Activated naive CD4-positive, alpha-beta T cell treated with anti-CD3 and anti-CD28 coated beads, Interleukin-2, amount 10 ng/mL, durations not matched to agents 7 days and 5 days (primary cell): ENCODE data around the gene AUTS2.

ENCODE experiments used
- CTCF ChIA-PET: fragments of 350-600 bp; sonication (Branson Sonifier 250); formaldehyde crosslinking; loops from one replicate; lab custom pipeline; 2021; ENCODE audit warnings: antibody characterized with exemption; lab: Charles Lee
- DNase-seq: peaks from one replicate; pipeline ENCODE4 v3.0.0-alpha.2; 2020
- H3K27ac Mint-ChIP-seq: one replicate; pipeline ENCODE4 v1.8.0; 2021; ENCODE audit warnings: mild to moderate bottlenecking, moderate library complexity, mixed read lengths
- H3K27me3 Mint-ChIP-seq: one replicate; pipeline ENCODE4 v1.8.0; 2021; ENCODE audit warnings: mild to moderate bottlenecking, mixed read lengths
- H3K36me3 Mint-ChIP-seq: one replicate; pipeline ENCODE4 v1.8.0; 2021; ENCODE audit warnings: mixed read lengths
- H3K4me1 Mint-ChIP-seq: one replicate; pipeline ENCODE4 v1.8.0; 2021; ENCODE audit warnings: mixed read lengths
- H3K4me3 Mint-ChIP-seq: one replicate; pipeline ENCODE4 v1.8.0; 2021; ENCODE audit warnings: mild to moderate bottlenecking, moderate library complexity, mixed read lengths
- H3K9me3 Mint-ChIP-seq: one replicate; pipeline ENCODE4 v1.8.0; 2021; ENCODE audit warnings: mixed read lengths

The AUTS2 gene

GRCh38 chr7:69742237-69742636 lies 144.0 kb downstream of the AUTS2 start:
- DNase-seq, result no peak
- CTCF ChIA-PET, result no interaction called here
- Mint-ChIP-seq H3K4me3 (no peak overlapping the region), H3K4me1 (no peaks in the 10 kb centered on the region), H3K9me3 (no peaks in the 10 kb centered on the region), H3K27me3 (no peaks in the 10 kb centered on the region), H3K27ac (no peak overlapping the region), H3K36me3 (no peaks in the 10 kb centered on the region)

GRCh38 chr7:69743436-69743835 lies 145.2 kb downstream of the AUTS2 start:
- Mint-ChIP-seq H3K4me3 (no peak overlapping the region), H3K4me1 (no peaks in the 10 kb centered on the region), H3K27me3 (no peaks in the 10 kb centered on the region), H3K27ac (no peak overlapping the region), H3K36me3 (no peaks in the 10 kb centered on the region), H3K9me3 (no peaks in the 10 kb centered on the region)
- CTCF ChIA-PET, result no interaction called here
- no peak for DNase-seq

GRCh38 chr7:69744026-69744425 lies 145.8 kb downstream of the AUTS2 start:
- Mint-ChIP-seq H3K4me3 (no peak overlapping the region), H3K27ac (no peak overlapping the region), H3K4me1 (no peaks in the 10 kb centered on the region), H3K27me3 (no peaks in the 10 kb centered on the region), H3K9me3 (no peaks in the 10 kb centered on the region), H3K36me3 (no peaks in the 10 kb centered on the region)
- DNase-seq, result no peak
- CTCF ChIA-PET, result no interaction called here

GRCh38 chr7:69746383-69746782 lies 148.1 kb downstream of the AUTS2 start:
- H3K4me3 Mint-ChIP-seq, result no peak overlapping the region
- no peaks in the 10 kb centered on the region for H3K9me3 Mint-ChIP-seq
- no peaks in the 10 kb centered on the region for H3K36me3 Mint-ChIP-seq
- no peak overlapping the region for H3K27ac Mint-ChIP-seq
- H3K4me1 Mint-ChIP-seq, result no peaks in the 10 kb centered on the region
- CTCF ChIA-PET, result no interaction called here
- no peaks in the 10 kb centered on the region for H3K27me3 Mint-ChIP-seq
- no peak for DNase-seq

GRCh38 chr7:69747144-69747543 lies 148.9 kb downstream of the AUTS2 start:
- Mint-ChIP-seq H3K36me3 (no peaks in the 10 kb centered on the region), H3K9me3 (no peaks in the 10 kb centered on the region), H3K27ac (no peak overlapping the region), H3K4me1 (no peaks in the 10 kb centered on the region), H3K27me3 (no peaks in the 10 kb centered on the region), H3K4me3 (no peak overlapping the region)
- no peak for DNase-seq
- CTCF ChIA-PET, result no interaction called here

GRCh38 chr7:69748530-69748929 lies 150.3 kb downstream of the AUTS2 start:
- Mint-ChIP-seq H3K27ac (no peak overlapping the region), H3K4me3 (no peak overlapping the region), H3K36me3 (no peaks in the 10 kb centered on the region), H3K4me1 (no peaks in the 10 kb centered on the region), H3K9me3 (no peaks in the 10 kb centered on the region), H3K27me3 (no peaks in the 10 kb centered on the region)
- CTCF ChIA-PET, result no interaction called here
- no peak for DNase-seq

GRCh38 chr7:69749372-69749979 lies 151.2 kb downstream of the AUTS2 start:
- H3K9me3 Mint-ChIP-seq, result no peaks in the 10 kb centered on the region
- CTCF ChIA-PET, result no interaction called here

GRCh38 chr7:69749994-69750393 lies 151.7 kb downstream of the AUTS2 start:
- no peaks in the 10 kb centered on the region for H3K4me1 Mint-ChIP-seq
- no peak overlapping the region for H3K27ac Mint-ChIP-seq
- H3K4me3 Mint-ChIP-seq, result no peak overlapping the region
- H3K36me3 Mint-ChIP-seq, result no peaks in the 10 kb centered on the region
- no peak for DNase-seq
- H3K27me3 Mint-ChIP-seq, result no peaks in the 10 kb centered on the region
- no peaks in the 10 kb centered on the region for H3K9me3 Mint-ChIP-seq
- CTCF ChIA-PET, result no interaction called here

More at GRCh38 chr7:69749372-69749979, 151.2 kb downstream of the AUTS2 start:
- H3K4me1 Mint-ChIP-seq, result no peaks in the 10 kb centered on the region
- DNase-seq, result no peak
- H3K27me3 Mint-ChIP-seq, result no peaks in the 10 kb centered on the region
- H3K27ac Mint-ChIP-seq, result no peak overlapping the region
- H3K36me3 Mint-ChIP-seq, result no peaks in the 10 kb centered on the region
- H3K4me3 Mint-ChIP-seq, result no peak overlapping the region

- no peaks in the 10 kb centered on the region for H3K9me3 Mint-ChIP-seq
These were observed 152.8 kb downstream of the AUTS2 start for GRCh38 chr7:69751026-69751425.

GRCh38 chr7:69753981-69754380 lies 155.7 kb downstream of the AUTS2 start:
- CTCF ChIA-PET, result no interaction called here
- H3K27ac Mint-ChIP-seq, result no peak overlapping the region
- H3K9me3 Mint-ChIP-seq, result no peaks in the 10 kb centered on the region

More at GRCh38 chr7:69751026-69751425, 152.8 kb downstream of the AUTS2 start:
- CTCF ChIA-PET, result no interaction called here
- Mint-ChIP-seq H3K4me1 (no peaks in the 10 kb centered on the region), H3K36me3 (no peaks in the 10 kb centered on the region), H3K27me3 (no peaks in the 10 kb centered on the region), H3K4me3 (no peak overlapping the region), H3K27ac (no peak overlapping the region)
- DNase-seq, result no peak

GRCh38 chr7:69754476-69754875 lies 156.2 kb downstream of the AUTS2 start:
- Mint-ChIP-seq H3K36me3 (no peaks in the 10 kb centered on the region), H3K27ac (no peak overlapping the region), H3K27me3 (no peaks in the 10 kb centered on the region), H3K9me3 (no peaks in the 10 kb centered on the region), H3K4me1 (no peaks in the 10 kb centered on the region), H3K4me3 (no peak overlapping the region)
- CTCF ChIA-PET, result no interaction called here
- DNase-seq, result no peak

More at GRCh38 chr7:69753981-69754380, 155.7 kb downstream of the AUTS2 start:
- Mint-ChIP-seq H3K36me3 (no peaks in the 10 kb centered on the region), H3K4me1 (no peaks in the 10 kb centered on the region), H3K27me3 (no peaks in the 10 kb centered on the region), H3K4me3 (no peak overlapping the region)
- DNase-seq, result no peak

GRCh38 chr7:69756235-69756634 lies 158.0 kb downstream of the AUTS2 start:
- H3K4me3 Mint-ChIP-seq, result no peak overlapping the region
- H3K9me3 Mint-ChIP-seq, result no peaks in the 10 kb centered on the region
- no peak for DNase-seq
- CTCF ChIA-PET, result interaction anchor here (0.6 kb wide), 1 partner anchor 1392 kb away, joined by 4 read pairs; no protein-coding TSS in a partner anchor
- H3K36me3 Mint-ChIP-seq, result no peaks in the 10 kb centered on the region
- H3K27me3 Mint-ChIP-seq, result no peaks in the 10 kb centered on the region
- H3K4me1 Mint-ChIP-seq, result no peaks in the 10 kb centered on the region
- no peak overlapping the region for H3K27ac Mint-ChIP-seq

GRCh38 chr7:69757528-69757927 lies 159.3 kb downstream of the AUTS2 start:
- no peak overlapping the region for H3K4me3 Mint-ChIP-seq
- no peaks in the 10 kb centered on the region for H3K27me3 Mint-ChIP-seq
- no peaks in the 10 kb centered on the region for H3K9me3 Mint-ChIP-seq
- CTCF ChIA-PET, result no interaction called here
- no peak for DNase-seq
- H3K4me1 Mint-ChIP-seq, result no peaks in the 10 kb centered on the region
- no peaks in the 10 kb centered on the region for H3K36me3 Mint-ChIP-seq
- H3K27ac Mint-ChIP-seq, result no peak overlapping the region

GRCh38 chr7:69757981-69758430 lies 159.7 kb downstream of the AUTS2 start:
- no peaks in the 10 kb centered on the region for H3K4me1 Mint-ChIP-seq
- CTCF ChIA-PET, result no interaction called here

GRCh38 chr7:69759373-69759772 lies 161.1 kb downstream of the AUTS2 start:
- H3K36me3 Mint-ChIP-seq, result no peaks in the 10 kb centered on the region
- no peak overlapping the region for H3K4me3 Mint-ChIP-seq
- no peaks in the 10 kb centered on the region for H3K27me3 Mint-ChIP-seq
- no peak overlapping the region for H3K27ac Mint-ChIP-seq
- H3K4me1 Mint-ChIP-seq, result no peaks in the 10 kb centered on the region
- DNase-seq, result no peak
- H3K9me3 Mint-ChIP-seq, result no peaks in the 10 kb centered on the region
- CTCF ChIA-PET, result no interaction called here

More at GRCh38 chr7:69757981-69758430, 159.7 kb downstream of the AUTS2 start:
- DNase-seq, result no peak
- Mint-ChIP-seq H3K27ac (no peak overlapping the region), H3K27me3 (no peaks in the 10 kb centered on the region), H3K36me3 (no peaks in the 10 kb centered on the region), H3K9me3 (no peaks in the 10 kb centered on the region), H3K4me3 (no peak overlapping the region)
